GM12891 (cell line): ENCODE measurements around the gene ACOT9.

Source experiments
- PAX5 ChIP-seq: IDR thresholded peaks from 2 replicates; pipeline ENCODE4 v1.6.1; 2011; ENCODE audit warnings: low read length, moderate library complexity, mild to moderate bottlenecking; ENCODE audit not compliant: insufficient read depth, severe bottlenecking
- POLR2A ChIP-seq: IDR thresholded peaks from 2 replicates; pipeline ENCODE4 v1.6.1; 2011; ENCODE audit warnings: low read depth, low read length, control low read depth
- POLR2AphosphoS5 ChIP-seq: IDR thresholded peaks from 2 replicates; pipeline ENCODE4 v1.6.1; 2011; ENCODE audit warnings: low read depth, low read length, control low read depth

DNA sequence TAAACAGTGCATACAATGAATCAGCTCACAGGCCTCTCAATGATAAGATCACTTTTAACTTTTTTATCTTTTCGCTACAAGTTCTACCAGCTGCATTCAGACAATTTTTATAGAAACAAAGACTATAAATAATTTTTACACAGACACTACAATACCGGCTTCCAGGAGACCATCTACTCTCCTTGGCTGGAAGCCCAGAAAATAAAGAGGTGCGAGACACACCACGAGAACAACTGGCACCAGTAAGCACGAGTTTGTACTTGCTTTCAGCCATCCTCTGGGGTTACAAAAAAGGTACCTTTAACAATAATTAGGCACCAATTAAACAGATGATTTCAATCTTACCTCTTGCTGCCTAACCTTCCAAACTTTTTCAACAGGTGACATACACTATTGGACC, 87.0 kb downstream of the ACOT9 start:
- no peak for TF ChIP-seq POLR2A
- TF ChIP-seq POLR2AphosphoS5: no peak
- no peak for TF ChIP-seq PAX5
